Measurements from ENCODE around the gene ME1. TPM values are rescaled to one million over a fixed set of nuclear protein-coding genes. Genes with fewer than 3 reads are reported as not detected.
"Not testable (repeated sequence)": the region's sequence is repeated elsewhere in the genome, so short reads cannot be mapped to it uniquely, and the experiment has no call there.

The ME1 gene
- total RNA-seq, 2 experiments from 2014 or later, result 0.25 to 0.49 TPM

DNA sequence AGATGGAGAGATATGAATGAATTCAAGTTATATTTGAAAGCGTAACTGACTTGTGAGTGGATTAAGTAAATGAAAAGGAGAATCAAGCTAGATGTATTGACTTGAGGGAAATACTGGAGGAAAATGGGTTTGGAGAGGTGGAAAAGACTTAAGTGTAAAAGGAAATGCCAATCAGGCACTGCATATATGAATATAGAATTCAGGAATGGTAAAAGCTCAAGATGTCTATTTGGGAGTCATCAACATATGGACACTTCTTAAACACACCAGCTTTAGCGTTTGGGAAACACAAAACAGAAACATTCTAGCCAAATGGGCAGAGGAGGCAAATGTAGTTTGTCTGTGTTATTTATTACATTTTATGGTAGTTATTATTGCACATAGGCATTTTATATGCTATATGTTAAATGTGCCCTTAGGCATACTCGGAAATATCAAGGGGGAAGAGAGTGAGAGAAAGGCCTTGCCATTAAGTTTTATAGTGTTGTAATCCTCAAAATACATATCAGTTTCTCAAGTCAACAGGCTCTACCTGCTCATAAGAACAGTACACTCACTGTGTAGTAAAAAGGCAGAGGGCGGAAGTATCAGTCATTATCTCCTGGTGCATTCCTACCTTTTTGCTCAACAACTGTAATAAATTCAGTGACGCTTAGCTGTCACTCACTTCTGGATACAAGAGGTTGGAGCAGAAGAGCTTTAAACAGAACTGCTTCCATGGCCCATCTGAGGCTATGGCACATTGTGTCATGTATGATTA lies 33.7 kb upstream of the ME1 start:
- intact Hi-C loops (cut with micrococcal nuclease), result no loop called here
- ATAC-seq (no peak), DNase-seq (no peak)
- POLR2A ChIA-PET, result no interaction called here
- Mint-ChIP-seq H3K4me3 (no peak overlapping the region), H3K9me3 (no peaks in the 10 kb centered on the region), H3K27me3 (no peaks in the 10 kb centered on the region), H3K36me3 (ENCODE audit: low read depth) (no peaks in the 10 kb centered on the region), H3K4me1 (ENCODE audit: low read depth) (no peaks in the 10 kb centered on the region), H3K27ac (no peak overlapping the region)
- TF ChIP-seq, protein P1, sequence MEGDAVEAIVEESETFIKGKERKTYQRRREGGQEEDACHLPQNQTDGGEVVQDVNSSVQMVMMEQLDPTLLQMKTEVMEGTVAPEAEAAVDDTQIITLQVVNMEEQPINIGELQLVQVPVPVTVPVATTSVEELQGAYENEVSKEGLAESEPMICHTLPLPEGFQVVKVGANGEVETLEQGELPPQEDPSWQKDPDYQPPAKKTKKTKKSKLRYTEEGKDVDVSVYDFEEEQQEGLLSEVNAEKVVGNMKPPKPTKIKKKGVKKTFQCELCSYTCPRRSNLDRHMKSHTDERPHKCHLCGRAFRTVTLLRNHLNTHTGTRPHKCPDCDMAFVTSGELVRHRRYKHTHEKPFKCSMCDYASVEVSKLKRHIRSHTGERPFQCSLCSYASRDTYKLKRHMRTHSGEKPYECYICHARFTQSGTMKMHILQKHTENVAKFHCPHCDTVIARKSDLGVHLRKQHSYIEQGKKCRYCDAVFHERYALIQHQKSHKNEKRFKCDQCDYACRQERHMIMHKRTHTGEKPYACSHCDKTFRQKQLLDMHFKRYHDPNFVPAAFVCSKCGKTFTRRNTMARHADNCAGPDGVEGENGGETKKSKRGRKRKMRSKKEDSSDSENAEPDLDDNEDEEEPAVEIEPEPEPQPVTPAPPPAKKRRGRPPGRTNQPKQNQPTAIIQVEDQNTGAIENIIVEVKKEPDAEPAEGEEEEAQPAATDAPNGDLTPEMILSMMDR (IDR thresholded peaks at IDR 0.05), result no peak
- CTCF ChIA-PET, result interaction anchor here (1.2 kb wide), 1 partner anchor 58 kb away, joined by 3 read pairs; no protein-coding TSS in a partner anchor

DNA sequence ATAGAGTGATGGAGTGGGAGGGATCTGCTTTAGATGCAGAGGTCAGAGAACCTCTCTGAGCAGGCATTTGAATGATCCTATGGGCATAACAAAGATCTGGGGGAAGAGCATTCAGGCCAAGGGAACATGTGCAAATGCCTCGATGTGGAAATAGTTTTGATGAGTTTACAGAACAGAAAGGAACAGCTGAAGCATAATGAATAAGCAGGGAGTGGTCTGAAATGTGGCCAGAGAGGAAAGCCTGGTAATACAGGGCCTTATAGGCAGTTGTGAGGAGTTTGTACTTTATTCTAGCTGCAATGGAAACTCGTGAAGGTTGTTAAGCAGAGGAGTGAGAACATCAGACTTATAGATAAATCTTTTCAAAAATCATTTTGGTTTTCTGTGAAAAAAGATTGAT lies 33.0 kb upstream of the ME1 start:
- POLR2A ChIA-PET, result no interaction called here
- no peak for DNase-seq
- Mint-ChIP-seq H3K27ac (no peak overlapping the region), H3K36me3 (ENCODE audit: low read depth) (no peaks in the 10 kb centered on the region), H3K27me3 (no peaks in the 10 kb centered on the region), H3K9me3 (no peaks in the 10 kb centered on the region), H3K4me3 (no peak overlapping the region), H3K4me1 (ENCODE audit: low read depth) (no peaks in the 10 kb centered on the region)
- TF ChIP-seq, protein P1 (IDR thresholded peaks at IDR 0.05), result no peak
- ATAC-seq, result no peak
- intact Hi-C loops (cut with micrococcal nuclease), result no loop called here
- CTCF ChIA-PET, result no interaction called here

DNA sequence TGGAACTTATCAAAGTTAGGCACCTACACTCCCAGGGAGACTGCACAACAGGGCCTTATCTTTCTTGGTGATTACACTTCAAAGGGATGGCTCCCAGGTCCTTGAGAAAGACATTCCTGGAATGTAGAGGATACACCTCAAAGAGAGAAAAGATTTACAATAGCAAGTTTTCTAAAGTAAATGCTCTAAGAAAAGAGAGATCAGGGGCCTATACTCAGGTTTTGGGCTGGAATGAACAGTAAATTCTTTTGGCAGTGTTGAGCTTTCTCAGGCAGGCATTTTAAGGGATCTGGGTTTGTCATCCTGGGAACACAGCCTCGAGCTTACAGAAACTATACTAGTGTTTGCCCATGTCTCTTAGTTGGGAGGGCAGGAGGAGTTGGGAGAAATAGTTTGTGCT lies 31.7 kb upstream of the ME1 start:
- no peaks in the 10 kb centered on the region for H3K9me3 Mint-ChIP-seq
- H3K27ac Mint-ChIP-seq, result no peak overlapping the region
- TF ChIP-seq, protein P1 (IDR thresholded peaks at IDR 0.05), result no peak
- intact Hi-C loops (cut with micrococcal nuclease), result no loop called here
- POLR2A ChIA-PET, result no interaction called here
- CTCF ChIA-PET, result interaction anchor here (1.3 kb wide), 1 partner anchor 44 kb away, joined by 3 read pairs; no protein-coding TSS in a partner anchor
- H3K4me1 Mint-ChIP-seq (ENCODE audit: low read depth), result no peaks in the 10 kb centered on the region
- DNase-seq, result no peak
- H3K36me3 Mint-ChIP-seq (ENCODE audit: low read depth), result no peaks in the 10 kb centered on the region
- no peak overlapping the region for H3K4me3 Mint-ChIP-seq
- peaks cover 3% of the 10 kb centered on the region for H3K27me3 Mint-ChIP-seq
- no peak for ATAC-seq

DNA sequence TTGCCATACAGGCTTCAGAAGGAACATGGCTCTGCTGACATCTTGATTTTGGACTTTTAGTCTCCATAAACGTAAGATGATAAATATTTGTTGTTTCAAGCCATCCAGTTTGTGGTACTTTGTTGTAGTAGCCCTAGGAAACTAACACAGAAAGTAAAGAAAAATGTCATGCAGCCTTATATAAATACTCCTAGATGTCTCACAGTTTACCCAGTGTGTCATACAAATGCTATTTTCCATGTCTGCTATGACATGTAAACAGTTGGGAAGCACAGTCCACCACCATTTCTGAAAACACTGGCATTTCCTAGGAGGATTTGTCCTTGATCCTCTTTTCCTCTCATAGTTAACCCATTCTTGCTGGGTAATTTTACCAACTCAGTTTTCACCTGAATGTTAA lies 30.6 kb upstream of the ME1 start:
- no peak for DNase-seq
- Mint-ChIP-seq H3K4me1 (ENCODE audit: low read depth) (no peaks in the 10 kb centered on the region), H3K9me3 (no peaks in the 10 kb centered on the region), H3K27me3 (peaks cover 3% of the 10 kb centered on the region), H3K4me3 (no peak overlapping the region), H3K36me3 (ENCODE audit: low read depth) (no peaks in the 10 kb centered on the region), H3K27ac (no peak overlapping the region)
- no peak for ATAC-seq
- intact Hi-C loops (cut with micrococcal nuclease), result no loop called here
- CTCF ChIA-PET, result no interaction called here
- POLR2A ChIA-PET, result no interaction called here
- TF ChIP-seq, protein P1 (IDR thresholded peaks at IDR 0.05), result no peak

DNA sequence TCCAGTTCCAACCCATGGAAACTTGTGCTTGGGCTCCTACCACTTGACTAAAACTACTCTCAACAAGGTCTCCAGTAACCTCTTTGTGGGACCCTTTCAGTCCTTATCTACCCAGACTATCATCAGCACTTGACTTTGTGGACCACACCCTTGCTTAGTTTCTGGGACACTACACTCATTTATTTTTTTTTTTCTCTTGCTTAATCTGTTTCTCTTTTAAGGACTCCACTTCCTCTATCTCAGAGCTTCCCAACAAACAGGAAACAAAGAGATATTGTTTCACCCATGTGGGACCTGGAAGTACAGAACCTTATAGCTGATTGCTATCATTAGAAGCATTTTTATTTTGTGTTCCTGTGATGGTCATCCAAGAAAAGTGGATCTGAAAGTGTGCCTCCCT lies 28.8 kb upstream of the ME1 start:
- Mint-ChIP-seq H3K9me3 (no peaks in the 10 kb centered on the region), H3K36me3 (ENCODE audit: low read depth) (no peaks in the 10 kb centered on the region), H3K27ac (no peak overlapping the region), H3K4me3 (no peak overlapping the region), H3K27me3 (peaks cover 3% of the 10 kb centered on the region), H3K4me1 (ENCODE audit: low read depth) (no peaks in the 10 kb centered on the region)
- intact Hi-C loops (cut with micrococcal nuclease), result no loop called here
- POLR2A ChIA-PET, result no interaction called here
- TF ChIP-seq, protein P1 (IDR thresholded peaks at IDR 0.05), result no peak
- CTCF ChIA-PET, result no interaction called here
- DNase-seq (no peak), ATAC-seq (no peak)

DNA sequence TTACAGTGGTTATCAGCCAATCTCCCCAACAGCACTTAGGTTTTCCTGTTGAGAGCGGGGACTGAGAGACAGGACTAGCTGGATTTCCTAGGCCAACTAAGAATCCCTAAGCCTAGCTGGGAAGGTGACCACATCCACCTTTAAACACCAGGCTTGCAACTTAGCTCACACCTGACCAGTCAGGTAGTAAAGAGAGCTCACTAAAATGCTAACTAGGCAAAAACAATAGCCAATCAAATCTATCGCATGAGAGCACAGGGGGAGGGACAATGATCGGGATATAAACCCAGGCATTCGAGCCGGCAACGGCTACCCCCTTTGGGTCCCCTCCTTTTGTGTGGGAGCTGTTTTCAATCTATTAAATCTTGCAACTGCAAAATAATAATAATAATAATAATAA lies 19.2 kb upstream of the ME1 start:
- DNase-seq; H3K4me3 Mint-ChIP-seq; CTCF ChIA-PET; H3K4me1 Mint-ChIP-seq (ENCODE audit: low read depth); H3K36me3 Mint-ChIP-seq (ENCODE audit: low read depth); H3K27me3 Mint-ChIP-seq; H3K9me3 Mint-ChIP-seq; ATAC-seq; POLR2A ChIA-PET; H3K27ac Mint-ChIP-seq; intact Hi-C loops (cut with micrococcal nuclease): not testable (repeated sequence)

DNA sequence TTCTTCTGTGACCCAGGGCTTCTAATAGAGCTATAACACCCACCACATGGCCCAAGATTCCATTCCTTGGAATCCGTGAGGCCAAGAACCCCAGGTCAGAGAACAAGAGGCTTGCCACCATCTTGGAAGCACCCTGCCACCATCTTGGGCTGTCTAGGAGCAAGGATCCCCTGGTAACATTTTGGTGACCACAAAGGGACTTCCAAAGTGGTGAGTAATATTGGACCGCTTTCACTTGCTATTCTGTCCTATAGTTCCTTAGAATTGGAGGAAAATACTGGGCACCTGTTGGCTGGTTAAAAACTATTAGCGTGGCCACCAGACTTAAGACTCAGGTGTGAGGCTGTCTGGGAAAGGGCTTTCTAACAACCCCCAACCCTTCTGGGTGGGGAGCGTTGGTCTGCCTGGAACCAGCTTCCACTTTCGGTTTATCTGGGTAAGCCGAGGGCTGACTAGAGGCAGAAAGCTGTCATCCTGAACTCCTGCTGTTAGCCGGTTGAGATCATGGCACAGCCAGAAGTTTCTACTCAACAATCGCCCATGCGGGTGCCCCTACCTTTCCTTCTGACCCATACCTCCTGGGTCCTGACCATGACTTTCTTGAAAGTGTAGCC lies 13.3 kb upstream of the ME1 start:
- DNase-seq; POLR2A ChIA-PET; H3K4me1 Mint-ChIP-seq (ENCODE audit: low read depth); ATAC-seq; H3K27ac Mint-ChIP-seq; H3K4me3 Mint-ChIP-seq; intact Hi-C loops (cut with micrococcal nuclease); H3K36me3 Mint-ChIP-seq (ENCODE audit: low read depth); H3K27me3 Mint-ChIP-seq; H3K9me3 Mint-ChIP-seq: not testable (repeated sequence)
- CTCF ChIA-PET, result interaction anchor here (1.5 kb wide), 1 partner anchor 8 kb away, joined by 4 read pairs; no protein-coding TSS in a partner anchor
